HG03159 (cell line): ENCODE data around the gene GLP1R.

Source experiments
- ATAC-seq: cut with Tn5 transposase; IDR thresholded peaks from one replicate; pipeline ENCODE4 v1.9.1; 2021; ENCODE audit warnings: mild to moderate bottlenecking, moderate library complexity; ENCODE audit not compliant: unreplicated experiment

Gene GLP1R

GRCh38 chr6:39048481-39049399 is at the start of gene GLP1R:
Gene GLP1R, plus strand, starts transcription at chr6:39048781. Its CDS starts 60 bp downstream, at chr6:39048841.
- no peak for ATAC-seq

- no peak for ATAC-seq
Measured at GRCh38 chr6:39003072-39003471, 45.5 kb upstream of the GLP1R start.

GRCh38 chr6:39003492-39003891 is 45.1 kb upstream of the GLP1R start:
- no peak for ATAC-seq

- no peak for ATAC-seq
Measured at GRCh38 chr6:39004801-39005200, 43.8 kb upstream of the GLP1R start.

- ATAC-seq = no peak
Measured at GRCh38 chr6:39005774-39006173, 42.8 kb upstream of the GLP1R start.

- no peak for ATAC-seq
Measured at GRCh38 chr6:39007575-39007974, 41.0 kb upstream of the GLP1R start.

GRCh38 chr6:39008737-39009136 is 39.8 kb upstream of the GLP1R start:
- no peak for ATAC-seq

- no peak for ATAC-seq
Measured at GRCh38 chr6:39009476-39009875, 39.1 kb upstream of the GLP1R start.

- ATAC-seq = no peak
Measured at GRCh38 chr6:39016839-39017546, 31.6 kb upstream of the GLP1R start.

- ATAC-seq = no peak
Measured at GRCh38 chr6:39017547-39017880, 31.1 kb upstream of the GLP1R start.

GRCh38 chr6:39018103-39018502 is 30.5 kb upstream of the GLP1R start:
- ATAC-seq = no peak

GRCh38 chr6:39020136-39020535 is 28.4 kb upstream of the GLP1R start:
- no peak for ATAC-seq

- ATAC-seq = no peak
Measured at GRCh38 chr6:39021041-39021440, 27.5 kb upstream of the GLP1R start.

GRCh38 chr6:39021779-39022178 is 26.8 kb upstream of the GLP1R start:
- ATAC-seq = no peak

- no peak for ATAC-seq
Measured at GRCh38 chr6:39026175-39026574, 22.4 kb upstream of the GLP1R start.

GRCh38 chr6:39029156-39030011 is 19.2 kb upstream of the GLP1R start:
- no peak for ATAC-seq

- no peak for ATAC-seq
Measured at GRCh38 chr6:39035681-39036080, 12.9 kb upstream of the GLP1R start.

GRCh38 chr6:39037082-39037508 is 11.5 kb upstream of the GLP1R start:
- ATAC-seq = no peak

GRCh38 chr6:39037707-39038106 is 10.9 kb upstream of the GLP1R start:
- no peak for ATAC-seq

- no peak for ATAC-seq
Measured at GRCh38 chr6:39040080-39040673, 8.4 kb upstream of the GLP1R start.

- ATAC-seq = no peak
Measured at GRCh38 chr6:39041072-39041471, 7.5 kb upstream of the GLP1R start.
